ENCODE results near the gene HIGD1A.

The HIGD1A gene

GRCh38 chr3:42801048-42801620, 3.2 kb downstream of the HIGD1A start:
- Histone ChIP-seq H3K27ac (no peak overlapping the region), H3K4me3 (peak overlapping the region; percentile 4)
- TF ChIP-seq CTCF (IDR thresholded peaks at IDR 0.05) = no peak
- DNase-seq (ENCODE audit: low spot score) = no peak

GRCh38 chr3:42800251-42800650, 4.0 kb downstream of the HIGD1A start:
- Histone ChIP-seq H3K4me3 (no peak overlapping the region), H3K27ac (no peak overlapping the region)
- no peak for DNase-seq (ENCODE audit: low spot score)
- TF ChIP-seq CTCF (IDR thresholded peaks at IDR 0.05) = no peak

- Histone ChIP-seq H3K27ac (no peak overlapping the region), H3K4me3 (no peak overlapping the region)
- no peak for TF ChIP-seq CTCF (IDR thresholded peaks at IDR 0.05)
- no peak for DNase-seq (ENCODE audit: low spot score)
Measured at GRCh38 chr3:42799376-42799775, 4.9 kb downstream of the HIGD1A start.

- Histone ChIP-seq H3K4me3 (no peak overlapping the region), H3K27ac (no peak overlapping the region)
- DNase-seq (ENCODE audit: low spot score) = no peak
- TF ChIP-seq CTCF (IDR thresholded peaks at IDR 0.05) = no peak
Measured at GRCh38 chr3:42796332-42796885, 7.9 kb downstream of the HIGD1A start.

- DNase-seq (ENCODE audit: low spot score) = no peak
- no peak for TF ChIP-seq CTCF (IDR thresholded peaks at IDR 0.05)
- Histone ChIP-seq H3K4me3 (no peak overlapping the region), H3K27ac (no peak overlapping the region)
Measured at GRCh38 chr3:42795621-42796181, 8.6 kb downstream of the HIGD1A start.

- Histone ChIP-seq H3K4me3 (no peak overlapping the region), H3K27ac (no peak overlapping the region)
- DNase-seq (ENCODE audit: low spot score) = no peak
- no peak for TF ChIP-seq CTCF (IDR thresholded peaks at IDR 0.05)
Measured at GRCh38 chr3:42790714-42791229, 13.5 kb downstream of the HIGD1A start.

- no peak overlapping the region for H3K27ac ChIP-seq
- no peak for DNase-seq (ENCODE audit: low spot score)
- no peak overlapping the region for H3K4me3 ChIP-seq
- TF ChIP-seq CTCF (IDR thresholded peaks at IDR 0.05) = no peak
Measured at GRCh38 chr3:42786631-42787030, 17.7 kb downstream of the HIGD1A start.

Data from coronary artery (tissue), 2 donors.